HTERT RPE-1 (cell line): ENCODE results near the gene ZBED4.
"Not testable (repeated sequence)": the region's sequence is repeated elsewhere in the genome, so short reads cannot be mapped to it uniquely, and the experiment has no call there.

Source experiments
- in situ Hi-C: fragments of 300-500 bp; cut with MboI; formaldehyde crosslinking; loops from 4 replicates; pipeline ENCODE4 v1.14.3; 2020; ENCODE audit warnings: low sequenced_read_pairs

ZBED4 gene, protein sequence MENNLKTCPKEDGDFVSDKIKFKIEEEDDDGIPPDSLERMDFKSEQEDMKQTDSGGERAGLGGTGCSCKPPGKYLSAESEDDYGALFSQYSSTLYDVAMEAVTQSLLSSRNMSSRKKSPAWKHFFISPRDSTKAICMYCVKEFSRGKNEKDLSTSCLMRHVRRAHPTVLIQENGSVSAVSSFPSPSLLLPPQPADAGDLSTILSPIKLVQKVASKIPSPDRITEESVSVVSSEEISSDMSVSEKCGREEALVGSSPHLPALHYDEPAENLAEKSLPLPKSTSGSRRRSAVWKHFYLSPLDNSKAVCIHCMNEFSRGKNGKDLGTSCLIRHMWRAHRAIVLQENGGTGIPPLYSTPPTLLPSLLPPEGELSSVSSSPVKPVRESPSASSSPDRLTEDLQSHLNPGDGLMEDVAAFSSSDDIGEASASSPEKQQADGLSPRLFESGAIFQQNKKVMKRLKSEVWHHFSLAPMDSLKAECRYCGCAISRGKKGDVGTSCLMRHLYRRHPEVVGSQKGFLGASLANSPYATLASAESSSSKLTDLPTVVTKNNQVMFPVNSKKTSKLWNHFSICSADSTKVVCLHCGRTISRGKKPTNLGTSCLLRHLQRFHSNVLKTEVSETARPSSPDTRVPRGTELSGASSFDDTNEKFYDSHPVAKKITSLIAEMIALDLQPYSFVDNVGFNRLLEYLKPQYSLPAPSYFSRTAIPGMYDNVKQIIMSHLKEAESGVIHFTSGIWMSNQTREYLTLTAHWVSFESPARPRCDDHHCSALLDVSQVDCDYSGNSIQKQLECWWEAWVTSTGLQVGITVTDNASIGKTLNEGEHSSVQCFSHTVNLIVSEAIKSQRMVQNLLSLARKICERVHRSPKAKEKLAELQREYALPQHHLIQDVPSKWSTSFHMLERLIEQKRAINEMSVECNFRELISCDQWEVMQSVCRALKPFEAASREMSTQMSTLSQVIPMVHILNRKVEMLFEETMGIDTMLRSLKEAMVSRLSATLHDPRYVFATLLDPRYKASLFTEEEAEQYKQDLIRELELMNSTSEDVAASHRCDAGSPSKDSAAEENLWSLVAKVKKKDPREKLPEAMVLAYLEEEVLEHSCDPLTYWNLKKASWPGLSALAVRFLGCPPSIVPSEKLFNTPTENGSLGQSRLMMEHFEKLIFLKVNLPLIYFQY

GRCh38 chr22:49852898-49853894 is at the start of gene ZBED4:
TSS of gene ZBED4 (plus strand) at chr22:49853844. CDS start at chr22:49883663, 29,819 bp downstream.
- in situ Hi-C loops, result no loop called here

- in situ Hi-C loops, result no loop called here
Observed at GRCh38 chr22:49807129-49807528, 46.5 kb upstream of the ZBED4 start.

DNA sequence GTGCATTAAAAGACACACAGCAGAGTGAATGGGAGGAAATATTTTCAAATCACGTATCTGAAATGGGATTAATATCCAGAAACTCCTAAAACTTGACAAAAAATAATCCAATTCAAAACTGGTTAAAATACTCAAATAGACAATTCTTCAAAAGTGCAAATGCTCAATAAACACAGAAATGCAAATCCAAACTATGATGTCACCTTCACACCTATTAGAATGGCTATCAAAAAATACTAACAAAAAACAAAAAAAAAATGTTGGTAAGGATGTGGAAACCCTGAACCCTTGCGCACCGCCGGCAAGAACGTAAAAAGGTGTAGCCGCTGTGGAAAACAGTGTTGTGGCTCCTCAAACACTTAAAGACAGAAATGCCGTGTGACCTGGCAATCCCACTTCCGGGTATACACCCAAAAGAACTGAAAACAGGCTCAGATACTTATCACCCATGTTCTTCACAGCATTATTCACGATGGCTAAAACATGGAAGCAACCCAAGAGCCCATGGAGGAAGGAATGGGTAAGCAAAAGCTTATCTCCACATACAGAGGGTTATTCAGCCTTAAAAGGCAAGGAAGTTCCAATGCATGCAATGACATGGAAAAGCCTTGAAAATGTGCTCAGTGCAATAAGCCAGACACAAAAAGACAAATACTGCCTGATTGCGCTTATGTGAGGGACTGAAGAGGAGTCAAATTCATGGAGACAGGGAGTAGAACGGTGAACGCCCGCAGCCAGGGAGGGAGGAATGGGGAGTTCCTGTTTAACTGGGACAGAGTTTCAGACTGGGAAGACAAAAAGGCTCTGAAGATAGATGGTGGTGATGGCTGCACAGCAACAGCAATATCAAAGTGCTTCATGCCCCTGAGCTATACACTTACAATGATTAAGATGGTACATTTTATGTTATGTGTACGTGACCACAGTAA is 45.6 kb upstream of the ZBED4 start:
- in situ Hi-C loops, result no loop called here

- in situ Hi-C loops, result no loop called here
Observed at GRCh38 chr22:49810363-49811019, 43.2 kb upstream of the ZBED4 start.

DNA sequence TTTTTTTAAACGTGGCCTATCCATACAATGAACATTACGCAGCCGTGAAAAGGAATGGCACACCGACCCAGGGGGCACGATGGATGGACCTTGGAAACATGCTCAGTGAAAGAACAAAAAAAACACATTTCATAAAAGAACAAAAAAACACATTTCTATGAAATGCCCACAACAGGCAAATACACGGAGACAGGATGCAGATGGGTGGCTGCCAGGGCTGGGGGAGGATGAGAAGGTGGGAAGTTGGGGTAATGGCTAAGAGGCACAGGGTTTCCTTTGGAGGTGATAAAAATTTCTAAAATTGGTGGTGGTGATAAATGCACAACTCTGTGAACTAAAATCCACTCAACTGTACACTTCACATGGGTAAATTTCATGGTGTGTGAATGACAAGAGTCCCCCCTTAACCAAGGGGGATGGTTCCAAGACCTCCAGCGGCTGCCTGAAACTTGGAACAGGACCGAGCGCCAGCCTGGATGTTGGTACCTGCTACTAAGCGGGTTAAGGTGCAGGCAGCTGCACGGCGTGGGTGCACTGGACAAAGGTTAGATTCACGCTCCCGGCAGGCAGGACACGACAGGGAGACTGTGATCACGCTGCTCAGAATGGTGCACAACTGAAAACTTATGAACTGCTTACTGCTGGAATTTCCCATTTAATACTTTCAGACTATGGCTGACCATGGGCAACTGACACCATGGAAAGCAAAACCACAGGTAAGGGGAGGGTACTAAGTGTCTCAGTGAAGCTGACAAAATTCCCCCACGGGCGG is 42.4 kb upstream of the ZBED4 start:
- in situ Hi-C loops, result no loop called here

DNA sequence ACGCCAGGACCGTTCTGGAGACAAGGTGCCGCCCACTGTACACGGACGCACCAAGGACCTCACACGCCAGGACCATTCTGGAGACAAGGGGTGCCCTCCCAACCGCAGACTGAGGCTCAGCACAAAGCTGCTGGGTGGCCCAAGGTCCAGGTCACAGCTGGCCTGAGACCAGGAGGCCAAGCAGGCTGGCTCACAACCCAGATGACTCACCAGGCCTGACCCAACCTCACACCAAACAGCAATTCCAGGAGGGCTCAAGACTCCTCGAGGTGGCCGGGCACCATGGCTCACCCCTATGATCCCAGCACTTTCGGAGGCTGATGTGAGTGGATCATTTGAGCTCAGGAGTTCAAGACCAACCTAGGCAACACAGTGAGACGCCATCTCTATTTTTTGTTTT is 40.8 kb upstream of the ZBED4 start:
- in situ Hi-C loops, result no loop called here

DNA sequence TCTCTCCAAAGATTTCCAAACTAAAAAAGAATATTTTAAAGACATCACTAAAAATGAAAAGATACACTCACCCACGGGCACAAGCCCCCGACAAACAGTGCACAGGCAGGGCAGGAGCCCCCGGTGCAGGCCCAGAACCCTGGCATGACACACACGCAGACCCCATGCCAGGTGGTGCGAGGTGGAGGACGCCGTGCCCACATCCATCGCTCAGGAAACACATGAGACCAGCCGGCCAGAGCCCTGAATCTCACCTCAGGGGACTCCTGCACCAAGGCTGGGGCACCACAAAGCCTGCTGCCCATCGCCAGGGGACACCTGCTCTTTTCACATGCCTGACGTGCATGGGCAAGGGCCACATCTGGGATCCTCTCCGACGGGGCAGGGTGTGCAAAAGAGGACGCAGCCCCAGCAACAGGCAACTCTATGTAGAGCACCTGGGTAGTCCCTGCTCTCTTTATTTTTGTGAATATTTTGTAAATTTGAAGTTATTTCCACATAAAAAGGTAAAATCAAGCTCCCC is 39.4 kb upstream of the ZBED4 start:
- in situ Hi-C loops, result no loop called here

DNA sequence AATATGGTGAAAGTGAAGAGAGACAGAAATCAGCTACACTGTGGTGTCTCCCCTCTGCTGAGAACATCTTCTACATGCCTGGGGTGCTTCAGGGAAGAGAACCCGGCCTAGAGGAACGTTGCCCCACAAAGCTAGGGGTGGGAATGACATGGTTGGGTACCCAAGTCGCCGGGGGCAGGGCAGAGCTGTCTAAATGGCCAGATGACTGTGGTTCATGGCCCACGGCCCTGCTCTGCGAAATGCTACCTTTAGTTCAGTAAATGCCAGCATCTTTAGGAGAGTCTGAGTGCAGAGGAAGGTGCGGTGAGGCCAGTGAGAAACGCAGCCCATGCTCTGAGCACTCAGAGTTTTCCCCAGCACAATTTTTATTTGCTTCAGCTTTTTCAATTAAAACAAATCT is 38.8 kb upstream of the ZBED4 start:
- in situ Hi-C loops, result no loop called here

GRCh38 chr22:49815641-49816091 is 38.0 kb upstream of the ZBED4 start:
- in situ Hi-C loops, result no loop called here

DNA sequence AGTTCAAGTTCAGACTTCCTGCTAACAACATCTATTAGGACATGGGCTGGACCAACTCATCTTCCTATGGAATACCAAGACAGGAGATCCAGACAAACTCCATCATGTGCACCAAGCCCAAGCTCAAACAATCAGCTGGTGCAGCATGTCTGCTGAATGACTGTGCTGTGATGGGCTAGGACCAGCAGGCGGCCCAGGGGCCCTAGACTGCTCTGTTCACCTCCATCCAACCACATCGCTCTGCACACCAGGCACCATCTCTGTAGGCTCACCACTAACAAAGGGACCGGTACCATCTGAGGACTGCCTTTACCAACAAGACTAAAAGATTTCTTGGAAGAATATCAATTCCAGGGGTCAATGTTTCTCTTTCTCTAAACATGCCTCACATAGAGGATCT is 36.3 kb upstream of the ZBED4 start:
- in situ Hi-C loops, result no loop called here

DNA sequence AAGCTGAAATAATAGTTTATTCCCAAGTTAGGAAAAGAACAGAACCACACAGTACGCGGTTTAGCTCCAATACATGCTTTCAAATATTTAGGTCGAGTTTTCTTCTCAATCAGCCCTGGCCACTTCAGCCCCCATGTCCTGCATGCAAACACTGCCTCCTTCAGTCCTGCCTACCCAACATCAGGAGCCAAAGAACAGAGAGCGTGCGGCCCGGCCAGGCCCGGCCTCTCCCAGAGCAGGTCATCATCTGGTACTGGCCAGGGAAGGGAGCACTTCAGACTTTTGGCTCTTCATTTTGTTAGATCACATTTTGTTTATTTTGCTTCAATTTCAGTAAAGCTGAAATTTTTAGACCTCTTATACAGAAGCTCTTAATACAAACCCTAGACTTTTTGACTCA is 32.7 kb upstream of the ZBED4 start:
- in situ Hi-C loops, result no loop called here

- in situ Hi-C loops, result not testable (repeated sequence)
Observed at GRCh38 chr22:49821741-49822140, 31.9 kb upstream of the ZBED4 start.

DNA sequence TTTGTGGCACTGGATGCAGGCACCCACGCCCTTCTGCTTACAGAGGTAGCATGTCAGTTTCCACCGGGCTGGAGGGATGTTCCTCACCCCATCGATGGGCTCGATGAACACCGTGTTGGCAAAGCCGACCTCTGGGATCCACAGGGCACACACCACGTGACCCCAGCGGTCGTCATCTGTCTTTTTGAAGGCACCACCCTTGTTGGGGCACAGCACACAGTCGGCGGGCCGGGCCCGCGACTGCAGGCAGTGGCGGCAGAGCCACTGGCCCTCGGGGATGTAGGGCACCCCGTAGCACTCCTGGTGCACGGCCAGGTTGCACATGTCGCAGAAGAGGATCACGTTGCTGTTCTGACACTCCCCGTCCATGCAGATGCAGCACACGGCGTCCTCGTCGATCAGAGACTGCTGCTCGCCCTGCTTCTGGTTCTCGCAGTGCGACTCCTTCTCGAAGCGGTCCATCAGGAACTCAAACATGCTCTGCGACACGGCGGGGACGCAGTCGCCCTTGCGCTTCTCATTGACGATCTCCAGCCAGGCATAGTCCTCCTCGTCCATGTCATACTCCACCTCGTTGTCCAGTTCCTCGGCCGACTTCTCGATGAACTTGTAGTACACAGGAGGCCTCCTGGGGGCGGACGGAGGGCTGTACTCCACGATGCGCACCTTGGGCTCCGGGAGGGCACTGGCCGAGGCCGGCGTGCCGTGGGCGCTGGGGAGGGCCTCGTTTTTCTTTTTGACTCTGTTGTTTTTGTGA is 30.2 kb upstream of the ZBED4 start:
- in situ Hi-C loops, result no loop called here

DNA sequence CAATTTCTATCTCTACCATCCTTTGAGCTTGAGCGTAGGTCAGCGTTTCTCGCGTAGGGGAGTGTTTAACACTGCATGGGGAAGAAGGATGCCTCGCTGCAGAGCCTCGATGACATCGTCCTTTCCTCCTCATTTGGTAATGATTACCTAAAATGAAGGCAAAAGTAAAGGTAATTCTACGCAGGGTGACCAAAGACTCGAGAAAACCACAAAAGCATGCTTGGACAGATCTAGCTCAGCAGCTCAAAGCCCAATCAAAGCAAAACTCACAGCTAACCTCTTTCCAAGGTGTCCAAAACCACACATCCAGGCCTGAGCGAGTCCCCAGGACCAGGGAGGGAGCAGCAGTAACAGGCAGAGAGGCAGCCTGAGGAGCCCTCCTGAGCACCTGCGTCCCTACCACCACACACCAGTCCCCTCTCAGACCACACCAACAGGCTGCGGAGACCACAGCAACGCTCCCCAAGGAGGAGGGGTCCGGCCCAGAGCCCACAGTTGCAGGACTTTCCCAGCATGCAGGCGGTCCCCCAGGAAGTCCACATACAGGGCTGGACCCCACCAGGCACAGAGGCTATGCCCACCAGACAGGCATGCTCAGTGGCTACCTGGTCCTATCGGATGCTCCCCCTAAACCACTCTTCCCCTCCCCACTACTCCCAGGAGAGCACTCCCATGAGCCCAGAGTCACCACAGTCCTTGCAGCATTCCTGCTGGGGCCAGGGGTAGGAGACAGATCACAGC is 29.3 kb upstream of the ZBED4 start:
- in situ Hi-C loops, result no loop called here

GRCh38 chr22:49824936-49825335 is 28.7 kb upstream of the ZBED4 start:
- in situ Hi-C loops, result no loop called here

GRCh38 chr22:49825436-49825835 is 28.2 kb upstream of the ZBED4 start:
- in situ Hi-C loops, result no loop called here
